OCI-LY1 (cell line): ENCODE data around the gene SDK1.

Experiments
- CTCF ChIP-seq: fragments of 200-600 bp; sonication (generic), shearing (Covaris generic); IDR thresholded peaks from 2 replicates; pipeline ENCODE4 v1.5.1; 2017; ENCODE audit warnings: mild to moderate bottlenecking, antibody characterized with exemption, low read length, moderate library complexity, mixed read lengths
- EZH2 ChIP-seq: fragments of 200-600 bp; sonication (generic), shearing (Covaris generic); IDR thresholded peaks from 2 replicates; pipeline ENCODE4 v1.8.0; 2017; ENCODE audit warnings: borderline replicate concordance, mixed run types, mild to moderate bottlenecking, antibody characterized with exemption, low read length, moderate library complexity, mixed read lengths

DNA sequence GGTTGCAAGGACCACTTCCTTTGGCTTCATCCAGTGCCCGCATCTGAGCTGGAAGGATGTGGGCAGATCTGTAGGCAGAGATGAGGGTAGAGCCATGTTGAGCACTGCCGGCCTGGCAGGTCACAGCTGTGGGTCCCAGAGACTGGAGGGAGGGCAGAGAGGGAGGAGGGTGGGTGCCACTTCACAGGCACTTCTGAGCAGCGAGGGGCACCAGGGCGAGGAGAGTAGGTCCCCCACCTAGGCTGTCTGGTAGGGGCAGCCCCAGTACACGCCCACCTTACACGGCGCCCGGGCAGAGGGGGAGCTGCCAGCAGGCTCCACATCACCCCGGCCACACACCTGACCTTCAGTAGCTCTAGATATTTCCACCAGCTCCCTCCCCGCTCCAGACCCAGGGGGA, 908.1 kb downstream of the SDK1 start:
- TF ChIP-seq CTCF: no peak
- no peak for TF ChIP-seq EZH2
